Measurements from ENCODE around the gene SOWAHC.

The SOWAHC gene

GRCh38 chr2:109645412-109646184 lies 31.4 kb downstream of the SOWAHC start:
- no peak overlapping the region for H2BK15ac ChIP-seq (replicated peaks; ENCODE audit: low read depth)
- H3K27ac ChIP-seq (ENCODE audit: low read depth, low read length) = peak overlapping the region; percentile 61
- H4K8ac ChIP-seq (ENCODE audit: low read depth, low read length) = no peak overlapping the region
- no peak overlapping the region for H3K23ac ChIP-seq (ENCODE audit: low read length)
- no peak overlapping the region for H4K5ac ChIP-seq (ENCODE audit: low read length)
- peaks cover 8% of the 10 kb centered on the region for H3K4me1 ChIP-seq (ENCODE audit: control insufficient read depth, low read depth, low read length)
- no peak overlapping the region for H2BK120ac ChIP-seq (ENCODE audit: low read depth, low read length)
- H3K4me3 ChIP-seq (ENCODE audit: low read length) = no peak overlapping the region
- H3K27me3 ChIP-seq (ENCODE audit: insufficient read depth, low read length, poor library complexity) = no peaks in the 10 kb centered on the region
- no peak overlapping the region for H3K18ac ChIP-seq (ENCODE audit: low read length)
- WGBS (ENCODE audit: extremely low coverage, insufficient coverage, low lambda C conversion rate) = no CpG with 5 or more reads among the region's 14 CpGs
- peak; percentile 66 for DNase-seq
- no peak overlapping the region for H3K4ac ChIP-seq (ENCODE audit: low read depth, low read length)
- no peaks in the 10 kb centered on the region for H3K79me2 ChIP-seq (ENCODE audit: control insufficient read depth, insufficient read depth, low read length)
- no peak overlapping the region for H3K4me2 ChIP-seq (ENCODE audit: low read length)
- H3K36me3 ChIP-seq (ENCODE audit: control insufficient read depth, insufficient read depth, low read length) = no peaks in the 10 kb centered on the region
- H3K56ac ChIP-seq (ENCODE audit: low read length) = no peak overlapping the region
- H3K79me1 ChIP-seq (ENCODE audit: low read length) = no peaks in the 10 kb centered on the region
- H2BK5ac ChIP-seq (ENCODE audit: low read length) = no peak overlapping the region
- H3K9ac ChIP-seq (ENCODE audit: low read length) = no peak overlapping the region
- H2AK5ac ChIP-seq (ENCODE audit: low read length) = no peak overlapping the region

DNA sequence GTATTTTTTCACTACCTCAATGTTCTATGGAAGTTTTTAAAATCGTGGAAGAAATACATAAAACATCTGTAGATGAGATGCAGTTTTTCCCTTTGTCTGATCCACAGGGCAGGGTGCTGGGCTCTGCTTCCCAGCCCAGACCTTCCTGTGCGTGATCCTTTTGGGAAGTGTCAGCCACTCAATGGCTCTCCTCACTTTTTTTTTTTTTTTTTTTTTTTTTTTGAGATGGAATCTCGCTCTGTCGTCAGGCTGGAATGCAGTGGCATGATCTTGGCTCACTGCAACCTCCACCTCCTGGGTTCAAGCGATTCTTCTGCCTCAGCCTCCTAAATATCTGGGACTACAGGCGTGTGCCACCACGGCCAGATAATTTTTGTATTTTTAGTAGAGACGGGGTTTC lies 32.8 kb downstream of the SOWAHC start:
- H3K4ac ChIP-seq (ENCODE audit: low read depth, low read length) = no peak overlapping the region
- DNase-seq = peak; percentile 66
- no peak overlapping the region for H3K18ac ChIP-seq (ENCODE audit: low read length)
- H3K56ac ChIP-seq (ENCODE audit: low read length) = no peak overlapping the region
- no peaks in the 10 kb centered on the region for H3K27me3 ChIP-seq (ENCODE audit: insufficient read depth, low read length, poor library complexity)
- no peak overlapping the region for H3K4me2 ChIP-seq (ENCODE audit: low read length)
- WGBS (ENCODE audit: extremely low coverage, insufficient coverage, low lambda C conversion rate) = no CpG with 5 or more reads among the region's 8 CpGs
- no peak overlapping the region for H3K27ac ChIP-seq (ENCODE audit: low read depth, low read length)
- no peak overlapping the region for H2AK5ac ChIP-seq (ENCODE audit: low read length)
- no peaks in the 10 kb centered on the region for H3K36me3 ChIP-seq (ENCODE audit: control insufficient read depth, insufficient read depth, low read length)
- H4K8ac ChIP-seq (ENCODE audit: low read depth, low read length) = no peak overlapping the region
- no peak overlapping the region for H3K23ac ChIP-seq (ENCODE audit: low read length)
- H3K9ac ChIP-seq (ENCODE audit: low read length) = no peak overlapping the region
- H4K5ac ChIP-seq (ENCODE audit: low read length) = no peak overlapping the region
- no peak overlapping the region for H2BK120ac ChIP-seq (ENCODE audit: low read depth, low read length)
- H3K79me2 ChIP-seq (ENCODE audit: control insufficient read depth, insufficient read depth, low read length) = no peaks in the 10 kb centered on the region
- no peak overlapping the region for H2BK15ac ChIP-seq (replicated peaks; ENCODE audit: low read depth)
- peaks cover 8% of the 10 kb centered on the region for H3K4me1 ChIP-seq (ENCODE audit: control insufficient read depth, low read depth, low read length)
- no peak overlapping the region for H3K4me3 ChIP-seq (ENCODE audit: low read length)
- no peaks in the 10 kb centered on the region for H3K79me1 ChIP-seq (ENCODE audit: low read length)
- no peak overlapping the region for H2BK5ac ChIP-seq (ENCODE audit: low read length)

DNA sequence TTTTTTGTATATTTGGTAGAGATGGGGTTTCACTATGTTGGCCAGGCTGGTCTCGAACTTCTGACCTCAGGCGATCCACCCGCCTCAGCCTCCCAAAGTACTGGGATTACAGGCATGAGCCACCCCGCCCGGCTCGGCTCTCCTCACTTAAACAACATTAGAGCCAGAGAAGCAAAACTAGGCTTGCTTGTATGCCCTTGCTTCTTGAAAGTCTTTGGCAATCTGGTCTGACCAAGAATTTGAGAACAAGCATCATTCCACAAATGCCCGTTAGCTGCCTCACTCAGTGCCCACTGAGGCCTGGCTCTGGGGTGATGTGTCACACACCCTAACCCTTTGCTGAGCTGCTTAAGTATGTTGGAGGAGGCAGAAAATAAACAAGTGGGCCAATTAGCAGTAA lies 33.5 kb downstream of the SOWAHC start:
- Histone ChIP-seq H2BK120ac (ENCODE audit: low read depth, low read length) (no peak overlapping the region), H3K23ac (ENCODE audit: low read length) (no peak overlapping the region), H3K9ac (ENCODE audit: low read length) (no peak overlapping the region), H3K4me3 (ENCODE audit: low read length) (no peak overlapping the region), H3K4me2 (ENCODE audit: low read length) (no peak overlapping the region), H3K79me2 (ENCODE audit: control insufficient read depth, insufficient read depth, low read length) (no peaks in the 10 kb centered on the region), H3K56ac (ENCODE audit: low read length) (no peak overlapping the region), H3K79me1 (ENCODE audit: low read length) (no peaks in the 10 kb centered on the region), H3K18ac (ENCODE audit: low read length) (no peak overlapping the region), H3K4ac (ENCODE audit: low read depth, low read length) (no peak overlapping the region), H3K36me3 (ENCODE audit: control insufficient read depth, insufficient read depth, low read length) (no peaks in the 10 kb centered on the region), H3K4me1 (ENCODE audit: control insufficient read depth, low read depth, low read length) (peaks cover 8% of the 10 kb centered on the region), H2BK15ac (replicated peaks; ENCODE audit: low read depth) (no peak overlapping the region), H4K5ac (ENCODE audit: low read length) (no peak overlapping the region), H3K27me3 (ENCODE audit: insufficient read depth, low read length, poor library complexity) (no peaks in the 10 kb centered on the region), H3K27ac (ENCODE audit: low read depth, low read length) (no peak overlapping the region), H2BK5ac (ENCODE audit: low read length) (no peak overlapping the region), H4K8ac (ENCODE audit: low read depth, low read length) (no peak overlapping the region), H2AK5ac (ENCODE audit: low read length) (no peak overlapping the region)
- no CpG with 5 or more reads among the region's 7 CpGs for WGBS (ENCODE audit: extremely low coverage, insufficient coverage, low lambda C conversion rate)
- peak; percentile 58 for DNase-seq

GRCh38 chr2:109648041-109648527 lies 33.9 kb downstream of the SOWAHC start:
- no peak overlapping the region for H3K56ac ChIP-seq (ENCODE audit: low read length)
- H3K4me2 ChIP-seq (ENCODE audit: low read length) = no peak overlapping the region
- H3K79me1 ChIP-seq (ENCODE audit: low read length) = no peaks in the 10 kb centered on the region
- no peak overlapping the region for H3K23ac ChIP-seq (ENCODE audit: low read length)
- no peak overlapping the region for H3K27ac ChIP-seq (ENCODE audit: low read depth, low read length)
- H3K4me1 ChIP-seq (ENCODE audit: control insufficient read depth, low read depth, low read length) = peaks cover 8% of the 10 kb centered on the region
- H2AK5ac ChIP-seq (ENCODE audit: low read length) = no peak overlapping the region
- H3K36me3 ChIP-seq (ENCODE audit: control insufficient read depth, insufficient read depth, low read length) = no peaks in the 10 kb centered on the region
- no peak overlapping the region for H3K4ac ChIP-seq (ENCODE audit: low read depth, low read length)
- H2BK120ac ChIP-seq (ENCODE audit: low read depth, low read length) = no peak overlapping the region
- H3K27me3 ChIP-seq (ENCODE audit: insufficient read depth, low read length, poor library complexity) = no peaks in the 10 kb centered on the region
- no peak overlapping the region for H2BK15ac ChIP-seq (replicated peaks; ENCODE audit: low read depth)
- no peak overlapping the region for H4K5ac ChIP-seq (ENCODE audit: low read length)
- no peak overlapping the region for H2BK5ac ChIP-seq (ENCODE audit: low read length)
- H3K79me2 ChIP-seq (ENCODE audit: control insufficient read depth, insufficient read depth, low read length) = no peaks in the 10 kb centered on the region
- H4K8ac ChIP-seq (ENCODE audit: low read depth, low read length) = no peak overlapping the region
- no peak overlapping the region for H3K9ac ChIP-seq (ENCODE audit: low read length)
- H3K4me3 ChIP-seq (ENCODE audit: low read length) = no peak overlapping the region
- H3K18ac ChIP-seq (ENCODE audit: low read length) = no peak overlapping the region
- no CpG with 5 or more reads among the region's 8 CpGs for WGBS (ENCODE audit: extremely low coverage, insufficient coverage, low lambda C conversion rate)
- DNase-seq = peak; percentile 60

- Histone ChIP-seq H2BK120ac (ENCODE audit: low read depth, low read length) (no peak overlapping the region), H3K4me3 (ENCODE audit: low read length) (no peak overlapping the region), H2BK15ac (replicated peaks; ENCODE audit: low read depth) (no peak overlapping the region), H3K56ac (ENCODE audit: low read length) (no peak overlapping the region), H3K4me2 (ENCODE audit: low read length) (no peak overlapping the region), H3K9ac (ENCODE audit: low read length) (no peak overlapping the region), H3K23ac (ENCODE audit: low read length) (no peak overlapping the region), H3K27ac (ENCODE audit: low read depth, low read length) (no peak overlapping the region), H3K79me1 (ENCODE audit: low read length) (no peaks in the 10 kb centered on the region), H3K4me1 (ENCODE audit: control insufficient read depth, low read depth, low read length) (peaks cover 6% of the 10 kb centered on the region), H3K27me3 (ENCODE audit: insufficient read depth, low read length, poor library complexity) (no peaks in the 10 kb centered on the region), H4K5ac (ENCODE audit: low read length) (no peak overlapping the region), H2BK5ac (ENCODE audit: low read length) (no peak overlapping the region), H3K18ac (ENCODE audit: low read length) (no peak overlapping the region), H3K36me3 (ENCODE audit: control insufficient read depth, insufficient read depth, low read length) (no peaks in the 10 kb centered on the region), H2AK5ac (ENCODE audit: low read length) (no peak overlapping the region), H3K79me2 (ENCODE audit: control insufficient read depth, insufficient read depth, low read length) (no peaks in the 10 kb centered on the region), H4K8ac (ENCODE audit: low read depth, low read length) (no peak overlapping the region), H3K4ac (ENCODE audit: low read depth, low read length) (no peak overlapping the region)
- no CpG with 5 or more reads among the region's 14 CpGs for WGBS (ENCODE audit: extremely low coverage, insufficient coverage, low lambda C conversion rate)
- DNase-seq = peak; percentile 54
These were observed 35.9 kb downstream of the SOWAHC start for GRCh38 chr2:109649736-109650695.

Measured in mesendoderm (in vitro differentiated cells).